HL-60 (cell line): ENCODE data around the gene TENT4A.

Experiments
- CTCF ChIP-seq: IDR thresholded peaks from one replicate; pipeline ENCODE4 v1.5.1; 2011; ENCODE audit warnings: low read length, control low read depth, inconsistent platforms; ENCODE audit not compliant: insufficient read depth
- GABPA ChIP-seq: IDR thresholded peaks from 2 replicates; pipeline ENCODE4 v1.6.1; 2012; ENCODE audit warnings: low read depth
- POLR2AphosphoS5 ChIP-seq: IDR thresholded peaks from 2 replicates; pipeline ENCODE4 v1.6.1; 2012; ENCODE audit warnings: low read depth
- REST ChIP-seq: IDR thresholded peaks from 2 replicates; pipeline ENCODE4 v1.6.1; 2012; ENCODE audit warnings: low read depth; ENCODE audit not compliant: insufficient replicate concordance
- SPI1 ChIP-seq: IDR thresholded peaks from 2 replicates; pipeline ENCODE4 v1.6.1; 2012; ENCODE audit warnings: low read depth, mild to moderate bottlenecking, borderline replicate concordance

- TF ChIP-seq CTCF: no peak
- no peak for TF ChIP-seq REST
- no peak for TF ChIP-seq POLR2AphosphoS5
- no peak for TF ChIP-seq GABPA
- TF ChIP-seq SPI1: no peak
Observed at GRCh38 chr5:6787941-6788340, 74.7 kb downstream of the TENT4A start.
